Body of pancreas (tissue), 4 donors: Measurements from ENCODE around the gene PKD1L1.

ENCODE experiments used
- POLR2A ChIP-seq, 3 donors: fragments of 450-650 bp; IDR thresholded peaks; one replicate each; pipeline ENCODE4 v1.6.1; 2016; ENCODE audit warnings: antibody characterized with exemption in 3 of 3, mild to moderate bottlenecking in 2 of 3
- TF ChIP-seq, protein P1 (sequence below), 7 experiments: fragments of 450-650 bp in 4 of 7; fragments of 200-600 bp in 3 of 7; sonication (generic) in 3 of 7; IDR thresholded peaks; one replicate each; pipeline ENCODE4 v1.5.1; 2016 to 2019; ENCODE audit warnings: antibody characterized with exemption in 7 of 7

DNA sequence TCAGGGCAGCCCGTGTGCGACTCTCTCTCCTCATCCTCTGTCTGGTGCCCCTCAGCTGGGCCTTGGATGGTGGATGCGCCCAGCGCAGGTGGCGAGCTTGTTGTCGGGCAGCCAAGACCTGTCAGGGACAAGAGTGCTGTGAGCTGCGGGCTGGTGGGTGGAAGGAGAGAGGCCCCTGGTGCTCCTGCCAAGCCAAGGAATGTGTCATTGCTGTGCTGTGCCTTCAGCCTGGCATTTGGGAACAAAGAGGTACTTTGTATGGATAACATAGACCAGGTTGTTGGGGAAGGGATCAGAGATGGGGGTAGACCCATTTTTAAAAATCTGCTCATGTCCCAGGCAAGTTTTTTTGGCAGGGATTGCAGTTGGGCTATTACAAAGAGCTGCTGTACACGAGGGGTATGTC lies 120.9 kb downstream of the PKD1L1 start:
- TF ChIP-seq, protein P1, sequence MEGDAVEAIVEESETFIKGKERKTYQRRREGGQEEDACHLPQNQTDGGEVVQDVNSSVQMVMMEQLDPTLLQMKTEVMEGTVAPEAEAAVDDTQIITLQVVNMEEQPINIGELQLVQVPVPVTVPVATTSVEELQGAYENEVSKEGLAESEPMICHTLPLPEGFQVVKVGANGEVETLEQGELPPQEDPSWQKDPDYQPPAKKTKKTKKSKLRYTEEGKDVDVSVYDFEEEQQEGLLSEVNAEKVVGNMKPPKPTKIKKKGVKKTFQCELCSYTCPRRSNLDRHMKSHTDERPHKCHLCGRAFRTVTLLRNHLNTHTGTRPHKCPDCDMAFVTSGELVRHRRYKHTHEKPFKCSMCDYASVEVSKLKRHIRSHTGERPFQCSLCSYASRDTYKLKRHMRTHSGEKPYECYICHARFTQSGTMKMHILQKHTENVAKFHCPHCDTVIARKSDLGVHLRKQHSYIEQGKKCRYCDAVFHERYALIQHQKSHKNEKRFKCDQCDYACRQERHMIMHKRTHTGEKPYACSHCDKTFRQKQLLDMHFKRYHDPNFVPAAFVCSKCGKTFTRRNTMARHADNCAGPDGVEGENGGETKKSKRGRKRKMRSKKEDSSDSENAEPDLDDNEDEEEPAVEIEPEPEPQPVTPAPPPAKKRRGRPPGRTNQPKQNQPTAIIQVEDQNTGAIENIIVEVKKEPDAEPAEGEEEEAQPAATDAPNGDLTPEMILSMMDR (IDR thresholded peaks at IDR 0.05), result no peak
- no peak for TF ChIP-seq POLR2A (IDR thresholded peaks at IDR 0.05)
